ENCODE results near the gene CREBL2.
A peak's percentile ranks its signal among the peaks of the same experiment; 100 is the strongest.
"Not testable (repeated sequence)": the region's sequence is repeated elsewhere in the genome, so short reads cannot be mapped to it uniquely, and the experiment has no call there.

The CREBL2 gene

DNA sequence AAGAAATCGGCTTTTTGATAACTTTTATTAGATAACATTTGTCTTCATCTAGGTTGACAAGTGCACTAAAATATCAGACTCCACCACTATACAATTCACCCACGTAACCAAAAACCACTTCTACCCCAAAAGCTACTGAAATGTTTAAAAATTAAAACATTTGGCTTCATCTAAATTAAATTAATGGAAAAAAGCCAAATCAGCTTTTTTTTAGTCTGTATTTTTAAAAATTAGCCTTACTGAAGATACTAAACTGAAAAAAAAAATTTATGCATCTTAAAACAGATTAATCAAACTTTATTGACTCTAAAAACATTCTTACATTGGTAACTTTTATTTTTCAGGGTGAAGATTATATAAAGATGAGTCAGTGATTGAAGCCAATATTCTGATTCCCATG, 30.0 kb downstream of the CREBL2 start:
- no peak for DNase-seq

DNA sequence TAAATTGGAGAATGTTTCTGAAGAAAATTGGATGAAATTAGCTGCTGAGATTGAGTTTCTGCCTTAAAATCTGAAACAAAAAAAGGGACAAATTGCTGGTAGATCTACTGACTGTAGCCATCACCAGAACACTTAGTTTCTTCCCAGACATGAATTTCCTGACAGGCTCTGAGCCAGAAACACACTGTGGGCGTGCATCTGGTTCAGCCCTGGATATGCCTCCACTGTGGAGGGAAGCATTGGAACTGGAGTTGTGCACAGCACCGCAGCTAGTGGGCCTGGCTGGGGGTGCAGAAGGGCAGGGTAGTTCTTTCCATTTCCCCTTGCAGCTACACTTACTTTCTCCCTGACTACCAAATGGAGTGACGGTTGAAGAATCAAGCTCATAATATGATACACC, 31.2 kb downstream of the CREBL2 start:
- DNase-seq: no peak

DNA sequence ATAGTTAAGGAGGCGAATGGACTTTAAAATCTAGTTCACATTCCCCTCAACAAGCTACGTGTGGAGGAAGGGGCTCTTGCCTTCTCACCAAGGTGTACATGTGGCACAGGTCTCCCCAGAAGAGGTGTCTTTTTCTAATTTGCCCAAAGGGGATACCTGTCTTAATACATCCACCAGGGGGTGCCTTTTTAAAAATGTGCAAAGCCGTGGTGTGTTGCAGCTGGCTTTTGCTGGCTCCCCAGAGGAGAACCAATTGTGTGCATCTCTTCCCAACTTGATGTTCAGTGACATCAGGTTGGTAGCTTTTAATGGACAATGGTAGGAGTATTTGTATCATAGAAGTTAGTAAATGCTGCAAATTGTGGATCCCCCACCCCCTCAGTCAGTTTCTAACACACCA, 33.8 kb downstream of the CREBL2 start:
- peak; percentile 71 for DNase-seq

DNA sequence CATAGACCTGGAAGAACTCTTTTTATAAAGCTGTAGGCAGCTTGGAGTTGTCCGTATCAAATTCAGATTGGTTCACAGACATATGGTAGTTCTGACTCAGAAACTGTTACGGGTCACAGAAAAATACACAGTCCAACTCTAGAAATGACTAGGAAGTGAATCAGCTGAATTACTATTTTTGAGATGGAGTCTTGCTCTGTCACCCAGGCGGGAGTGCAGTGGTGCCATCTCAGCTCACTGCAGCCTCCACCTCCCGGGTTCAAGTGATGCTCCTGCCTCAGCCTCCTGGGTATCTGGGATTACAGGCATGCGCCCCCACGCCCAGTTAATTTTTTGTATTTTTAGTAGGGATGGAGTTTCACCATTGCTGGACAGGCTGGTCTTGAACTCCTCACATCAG, 34.3 kb downstream of the CREBL2 start:
- not testable (repeated sequence) for DNase-seq

DNA sequence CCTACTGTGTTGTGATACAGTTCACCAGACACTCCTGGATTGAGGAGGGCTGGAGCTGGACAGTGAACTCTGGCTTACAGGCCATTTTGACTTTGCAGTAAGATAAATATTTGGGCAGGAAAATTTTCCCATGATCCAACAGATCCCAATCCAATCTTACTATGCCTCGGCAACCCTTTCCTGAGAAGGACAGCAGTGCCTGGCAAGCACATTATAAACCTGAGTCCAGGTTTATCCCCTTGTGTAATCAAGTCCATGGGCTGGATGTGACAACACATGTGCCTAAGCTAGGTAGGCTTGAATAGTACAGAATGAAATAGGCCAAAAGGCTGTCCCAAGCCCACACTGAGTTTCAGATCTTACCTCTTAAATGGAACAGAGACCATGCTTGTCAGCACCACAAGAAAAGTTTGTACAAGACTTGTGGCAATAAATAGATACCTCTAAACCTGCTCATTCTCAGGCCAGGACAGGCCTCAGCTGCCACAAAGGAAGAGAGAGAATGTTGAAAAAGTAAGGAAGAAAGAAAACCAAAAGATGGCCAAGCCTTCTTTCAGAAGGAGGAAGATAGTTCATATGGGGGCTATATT, 34.9 kb downstream of the CREBL2 start:
- DNase-seq: no peak

DNA sequence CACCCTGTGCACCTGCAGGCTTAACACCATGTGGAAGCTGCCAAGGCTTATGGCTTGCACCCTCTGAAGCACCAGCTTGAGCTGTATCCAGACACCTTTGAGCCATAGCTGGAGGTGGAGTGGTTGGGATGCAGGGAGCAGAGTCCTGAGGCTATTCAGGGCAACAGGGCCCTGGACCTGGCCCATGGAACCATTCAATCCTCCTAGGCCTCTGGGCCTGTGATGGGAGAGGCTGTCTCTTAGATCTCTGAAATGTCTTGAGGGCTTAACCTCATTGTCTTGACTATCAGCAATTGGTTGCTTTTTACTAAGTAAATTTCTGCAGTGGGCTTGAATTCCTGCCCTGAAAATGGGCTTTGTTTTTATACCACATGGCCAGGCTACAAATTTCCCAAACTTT, 36.6 kb downstream of the CREBL2 start:
- no peak for DNase-seq

DNA sequence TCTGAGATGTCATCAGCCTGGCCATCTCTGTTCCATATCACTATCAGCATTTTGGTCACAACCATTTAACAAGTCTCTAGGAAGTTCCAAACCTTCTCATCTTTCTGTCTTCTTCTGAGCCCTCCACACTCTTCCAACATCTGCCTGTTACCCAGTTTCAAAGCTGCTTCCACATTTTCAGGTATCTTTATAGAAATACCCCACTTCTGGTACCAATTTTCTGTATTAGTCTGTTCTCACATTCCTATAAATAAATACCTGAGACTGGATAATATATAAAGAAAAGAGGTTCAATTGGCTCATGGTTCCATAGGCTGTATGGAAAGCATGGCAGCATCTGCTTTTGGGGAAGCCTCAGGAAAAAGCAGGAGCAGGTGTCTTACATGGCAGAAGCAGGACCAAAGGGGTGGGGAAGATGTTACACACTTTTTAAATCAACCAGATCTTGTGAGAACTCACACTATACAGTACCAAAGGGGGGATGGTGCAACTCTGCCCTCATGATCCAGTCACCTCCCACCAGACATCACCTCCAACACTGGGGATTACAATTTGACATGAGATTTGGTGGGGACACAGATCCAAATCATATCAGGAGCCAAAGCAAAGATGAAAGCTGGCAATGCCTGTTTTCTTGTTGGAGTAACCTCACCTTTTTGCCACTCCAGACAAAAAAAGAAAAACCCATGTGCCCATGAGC, 37.4 kb downstream of the CREBL2 start:
- DNase-seq: no peak

DNA sequence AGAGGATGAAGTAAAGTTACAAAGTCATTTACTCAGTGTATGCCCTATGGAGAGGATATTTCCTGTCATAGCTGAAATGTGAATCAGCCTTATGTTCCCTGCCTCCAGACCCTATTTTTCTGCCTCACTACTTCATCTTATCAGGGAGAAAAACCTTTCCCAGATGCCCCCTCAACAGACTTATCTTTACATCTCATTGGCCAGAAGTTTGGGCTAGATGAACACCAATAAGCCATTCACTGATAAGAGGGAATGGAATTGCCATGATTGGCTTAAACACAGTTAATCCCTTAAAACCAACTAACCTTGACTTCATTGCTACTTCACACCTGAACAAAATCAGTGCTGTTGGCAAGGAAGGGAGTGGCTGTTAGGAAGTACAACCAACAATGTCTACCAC, 40.1 kb downstream of the CREBL2 start:
- DNase-seq: no peak

DNA sequence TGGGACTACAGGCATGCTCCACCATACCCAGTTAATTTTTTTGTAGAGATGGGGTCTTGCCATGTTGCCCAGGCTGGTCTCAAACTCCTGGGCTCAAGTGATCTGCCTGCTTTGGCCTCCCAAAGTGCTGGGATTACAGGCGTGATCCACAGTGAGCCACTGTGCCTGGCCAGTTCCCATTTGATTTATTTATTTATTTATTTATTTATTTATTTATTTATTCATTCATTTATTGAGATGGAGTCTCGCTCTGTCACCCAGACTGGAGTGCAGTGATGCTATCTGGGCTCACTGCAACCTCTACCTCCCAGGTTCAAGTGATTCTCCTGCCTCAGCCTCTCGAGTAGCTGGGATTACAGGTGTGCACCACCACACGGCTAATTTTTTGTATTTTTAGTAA, 41.0 kb downstream of the CREBL2 start:
- DNase-seq: not testable (repeated sequence)

DNA sequence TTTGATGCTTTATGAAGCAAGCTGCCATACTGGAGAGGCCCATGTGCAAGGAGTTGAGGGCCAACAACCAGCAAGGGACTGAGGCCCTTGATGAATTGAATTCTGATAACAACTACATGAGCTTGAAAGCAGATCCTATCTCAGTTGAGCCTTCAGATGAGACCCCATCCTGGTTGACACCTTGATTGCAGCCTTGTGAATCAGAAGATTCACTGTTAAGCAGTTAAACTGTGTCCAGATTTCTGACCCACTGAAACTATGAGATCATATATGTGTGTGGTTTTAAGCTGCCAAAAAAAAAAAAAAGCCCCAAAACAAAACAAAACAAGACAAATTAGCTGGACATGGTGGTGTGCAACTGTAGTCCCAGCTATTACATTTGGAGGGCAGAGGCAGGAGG, 42.2 kb downstream of the CREBL2 start:
- no peak for DNase-seq

DNA sequence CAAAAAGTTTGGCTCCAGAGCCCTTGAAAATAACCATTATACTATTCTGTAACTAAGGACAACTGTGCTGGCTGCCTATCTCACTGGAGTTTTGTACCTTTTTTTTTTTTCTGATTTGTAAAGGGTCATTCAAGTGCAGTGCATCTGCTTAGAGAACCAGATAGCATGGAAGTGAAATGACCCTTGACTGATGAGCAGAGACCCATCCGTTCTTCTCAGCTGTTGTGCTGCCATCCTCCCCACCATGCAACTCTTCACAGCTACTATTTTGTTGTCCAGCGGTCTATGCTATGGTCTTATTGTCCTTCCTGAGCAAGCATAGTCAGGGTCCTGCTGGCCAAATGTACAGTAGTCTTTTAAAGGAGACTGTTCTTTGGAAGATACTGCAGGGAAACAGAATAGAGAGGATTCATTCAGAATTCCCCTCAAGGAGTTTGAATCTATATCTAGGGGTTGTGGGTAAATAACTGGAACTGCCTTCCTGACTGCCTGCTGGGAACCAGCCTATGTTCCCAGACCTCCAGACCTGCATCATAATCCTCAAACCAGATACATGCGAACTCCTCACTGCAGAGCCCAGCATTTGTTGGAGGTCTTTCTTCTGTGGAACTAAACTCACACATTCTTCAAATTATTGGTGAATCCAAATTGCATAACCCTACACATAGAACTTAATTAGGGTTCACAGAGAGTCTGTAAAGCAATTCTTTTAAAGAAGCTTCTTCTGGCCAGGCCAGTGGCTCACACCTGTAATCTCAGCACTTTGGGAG, 43.2 kb downstream of the CREBL2 start:
- DNase-seq: no peak

DNA sequence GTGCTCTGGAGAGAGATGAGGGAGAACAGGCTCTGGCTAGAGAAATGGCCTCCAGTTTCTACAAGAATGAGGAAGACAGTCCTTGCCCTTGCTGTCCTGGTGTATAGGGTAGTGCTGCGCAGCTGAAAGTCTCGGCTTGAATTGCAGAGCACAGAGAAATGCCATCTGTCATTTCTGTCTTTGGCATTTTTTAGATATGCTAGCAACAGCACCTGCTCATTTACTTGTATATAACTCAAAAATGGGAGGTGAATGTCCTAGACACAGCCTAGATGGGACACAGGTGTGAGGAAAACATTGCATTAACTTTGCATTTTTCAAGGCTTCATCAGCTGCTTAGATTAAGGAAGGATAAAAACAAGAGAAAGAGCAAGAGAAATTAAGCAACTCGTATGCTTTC, 48.5 kb downstream of the CREBL2 start:
- DNase-seq: no peak

DNA sequence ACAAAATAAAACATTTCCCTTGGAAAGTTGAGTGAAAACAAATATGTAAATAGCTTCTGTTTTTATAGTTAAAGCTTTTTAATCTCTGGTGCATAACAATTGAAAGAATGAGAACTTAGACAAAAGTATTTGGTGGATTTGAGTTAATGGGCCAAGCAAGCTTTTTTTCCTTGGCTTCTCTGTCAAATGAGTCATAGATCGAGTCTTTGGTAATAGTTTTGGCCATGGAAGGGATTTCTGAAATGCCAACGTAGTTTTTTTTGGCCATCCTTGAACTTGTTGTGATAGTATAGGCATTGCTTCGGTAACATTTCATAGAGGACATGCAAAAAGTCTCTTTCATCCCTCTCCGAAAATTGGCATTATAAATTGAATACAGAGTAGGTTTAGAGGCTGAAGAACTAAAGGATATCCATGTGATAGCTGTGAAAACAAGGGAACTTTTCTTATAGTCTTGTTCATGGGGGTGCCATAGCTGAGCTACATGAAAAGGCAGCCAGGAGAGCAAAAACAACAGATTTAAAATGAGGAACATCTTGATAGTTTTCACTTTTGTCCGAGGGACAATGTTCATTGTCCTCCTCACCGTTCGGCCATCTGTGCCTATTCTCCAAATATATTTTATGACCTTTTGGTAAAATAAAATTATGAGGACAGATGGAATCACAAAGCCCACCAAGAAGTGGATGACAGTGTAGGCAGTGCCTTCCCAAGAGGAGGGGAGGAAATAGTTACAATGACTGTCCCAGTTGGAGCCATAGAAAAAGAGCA, 49.6 kb downstream of the CREBL2 start:
- DNase-seq: no peak

DNA sequence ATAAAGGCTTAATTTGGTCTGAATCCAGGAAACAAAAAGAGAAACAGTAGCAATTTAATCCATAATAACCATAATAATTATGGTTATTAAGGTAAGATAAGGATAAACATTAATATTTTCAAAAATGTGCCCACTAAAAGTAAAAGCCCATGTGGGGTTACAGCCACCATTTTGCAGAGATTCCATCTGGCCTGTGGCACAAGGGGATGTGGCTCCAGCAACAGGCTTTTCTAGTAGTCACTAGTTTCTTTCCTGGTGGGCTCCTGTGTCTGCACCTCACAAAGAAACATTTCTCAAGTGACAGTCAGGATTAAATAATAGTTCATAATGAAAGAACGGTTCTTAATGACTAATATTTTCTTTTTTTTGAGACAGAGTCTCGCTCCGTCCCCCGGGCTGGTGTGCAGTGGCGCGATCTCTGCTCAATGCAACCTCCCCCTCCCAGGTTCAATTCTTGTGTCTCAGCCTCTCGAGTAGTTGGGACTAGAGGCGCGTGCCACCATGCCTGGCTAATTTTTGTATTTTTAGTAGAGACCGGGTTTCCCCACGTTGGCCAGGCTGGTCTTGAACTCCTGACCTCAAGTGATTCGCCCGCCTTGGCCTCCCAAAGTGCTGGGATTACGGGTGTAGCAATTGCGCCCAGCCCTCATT, 52.1 kb downstream of the CREBL2 start:
- DNase-seq: no peak

DNA sequence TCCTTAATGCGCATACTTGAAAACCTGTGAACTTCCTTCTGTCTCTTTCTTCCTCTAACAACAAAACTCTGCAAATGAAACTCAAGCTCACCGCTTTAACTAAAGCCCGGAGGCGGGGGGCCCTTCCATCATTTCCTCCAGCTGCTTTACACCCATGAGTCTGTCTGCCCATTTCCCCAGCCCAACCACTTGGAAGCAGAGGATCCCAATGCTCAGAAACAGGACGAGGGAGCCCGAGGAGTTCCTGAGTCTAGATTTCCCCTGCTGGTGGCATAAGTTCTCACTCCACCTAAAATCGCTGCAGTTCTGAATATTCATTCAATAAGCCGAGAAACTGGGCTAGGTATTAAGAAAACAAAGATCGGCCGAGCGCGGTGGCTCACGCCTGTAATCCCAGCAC, 53.5 kb downstream of the CREBL2 start:
- no peak for DNase-seq

DNA sequence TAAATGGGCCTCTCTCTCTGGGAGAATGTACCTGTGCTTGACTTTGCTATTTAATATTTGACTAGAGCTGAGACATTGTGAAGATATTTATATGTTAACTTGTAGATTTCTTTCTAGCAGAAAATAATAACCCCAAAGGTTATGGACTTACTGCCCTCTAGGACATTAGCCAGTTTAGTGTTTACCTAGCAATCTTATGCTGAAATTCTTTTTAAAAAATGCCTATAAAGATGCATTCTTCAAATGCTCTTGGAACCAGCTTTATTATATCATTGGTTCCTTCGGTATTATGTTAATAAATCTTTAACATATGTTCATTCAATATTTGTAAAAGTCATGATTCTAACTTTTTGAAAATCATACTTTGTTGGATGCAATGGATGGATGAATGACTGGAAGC, 56.3 kb downstream of the CREBL2 start:
- no peak for DNase-seq

DNA sequence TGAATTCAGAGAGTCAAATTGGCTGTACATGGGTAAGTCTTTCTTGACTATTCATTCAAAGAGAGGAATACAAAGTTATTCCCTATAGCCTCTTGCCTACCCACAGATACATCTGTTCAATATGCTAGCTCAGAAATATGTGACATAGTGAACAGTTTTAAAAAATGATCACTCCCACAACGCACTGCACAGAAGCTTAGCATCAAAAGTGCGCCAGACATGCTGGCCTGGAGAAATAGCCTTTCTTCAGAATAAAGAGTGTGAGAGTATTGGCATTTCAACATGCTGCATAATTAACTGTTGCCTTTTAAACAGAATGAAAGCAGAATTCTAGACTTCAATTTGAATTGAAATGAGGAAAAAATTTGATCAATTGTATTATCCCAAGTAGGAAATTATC, 57.3 kb downstream of the CREBL2 start:
- no peak for DNase-seq

DNA sequence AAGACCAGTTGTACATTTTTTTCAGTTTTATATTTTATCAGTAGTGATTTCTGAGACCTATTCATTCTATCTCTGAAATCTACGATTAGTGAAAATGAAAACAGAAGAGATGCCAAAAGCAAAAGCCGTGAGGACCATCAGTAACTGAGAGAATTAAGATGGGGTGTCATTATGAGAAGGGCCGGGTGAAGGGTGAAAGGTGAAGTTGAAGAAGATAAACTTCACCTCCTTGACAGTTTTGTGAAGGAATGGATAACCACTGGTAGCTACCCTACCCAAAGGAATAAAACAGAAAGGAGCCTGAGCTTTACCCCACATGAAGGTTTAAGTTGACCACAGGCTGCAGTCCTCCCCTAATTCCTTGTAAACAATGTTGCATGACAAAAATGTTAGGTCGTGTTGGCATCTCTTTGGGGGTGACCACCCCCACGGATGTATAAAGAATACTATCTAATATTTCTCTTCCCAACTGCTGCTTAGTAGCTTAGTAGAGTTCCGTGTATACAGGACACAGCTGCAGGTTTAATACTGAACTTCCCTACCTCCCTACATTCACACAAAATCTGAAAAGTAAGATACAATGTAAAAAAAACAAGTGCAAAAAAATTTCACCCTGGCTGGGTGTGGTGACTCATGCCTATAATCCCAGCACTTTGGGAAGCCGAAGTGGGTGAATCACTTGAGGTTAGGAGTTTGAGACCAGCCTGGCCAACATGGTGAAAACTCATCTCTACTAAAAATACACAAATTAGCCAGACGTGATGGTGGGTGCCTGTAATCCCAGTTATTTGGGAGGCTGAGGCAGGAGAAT, 60.4 kb downstream of the CREBL2 start:
- DNase-seq: no peak

DNA sequence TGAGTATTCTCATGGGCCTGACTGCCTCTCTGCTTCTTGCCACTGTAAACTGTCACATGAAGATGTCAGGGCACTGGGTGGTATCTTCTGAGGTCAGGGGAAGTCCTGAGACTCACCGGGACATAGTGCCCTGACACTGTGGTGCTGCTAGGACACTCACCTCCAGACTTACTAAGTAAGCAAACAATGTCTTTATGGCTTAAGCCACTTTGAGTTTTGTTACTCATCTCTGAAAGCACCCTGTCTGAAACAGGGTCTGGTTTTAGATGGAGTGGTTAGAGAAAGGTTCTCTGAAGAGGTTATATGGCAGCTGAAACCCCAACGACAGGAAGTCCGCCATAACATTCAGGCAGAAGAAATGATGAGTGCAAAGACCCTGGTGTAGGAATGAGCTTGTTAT, 61.6 kb downstream of the CREBL2 start:
- no peak for DNase-seq

DNA sequence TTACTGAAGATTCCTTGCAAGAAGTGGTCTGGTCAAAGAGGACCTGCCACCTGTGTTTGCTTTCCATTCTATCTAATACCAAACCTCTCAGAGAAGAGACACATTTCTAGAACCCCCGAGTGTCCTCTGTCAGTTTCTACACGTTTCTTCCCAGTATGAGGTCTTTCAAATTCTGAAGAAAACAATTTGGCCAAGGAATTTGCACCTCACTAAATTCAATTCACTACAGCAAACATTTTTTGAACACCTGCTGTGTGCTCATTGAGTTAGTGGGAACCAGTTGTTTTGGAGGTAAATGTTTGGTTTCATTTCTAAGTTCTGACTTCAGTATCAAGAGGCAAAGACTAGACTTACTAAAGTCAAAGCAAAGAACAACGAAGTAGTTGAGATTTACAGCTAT, 64.9 kb downstream of the CREBL2 start:
- no peak for DNase-seq

DNA sequence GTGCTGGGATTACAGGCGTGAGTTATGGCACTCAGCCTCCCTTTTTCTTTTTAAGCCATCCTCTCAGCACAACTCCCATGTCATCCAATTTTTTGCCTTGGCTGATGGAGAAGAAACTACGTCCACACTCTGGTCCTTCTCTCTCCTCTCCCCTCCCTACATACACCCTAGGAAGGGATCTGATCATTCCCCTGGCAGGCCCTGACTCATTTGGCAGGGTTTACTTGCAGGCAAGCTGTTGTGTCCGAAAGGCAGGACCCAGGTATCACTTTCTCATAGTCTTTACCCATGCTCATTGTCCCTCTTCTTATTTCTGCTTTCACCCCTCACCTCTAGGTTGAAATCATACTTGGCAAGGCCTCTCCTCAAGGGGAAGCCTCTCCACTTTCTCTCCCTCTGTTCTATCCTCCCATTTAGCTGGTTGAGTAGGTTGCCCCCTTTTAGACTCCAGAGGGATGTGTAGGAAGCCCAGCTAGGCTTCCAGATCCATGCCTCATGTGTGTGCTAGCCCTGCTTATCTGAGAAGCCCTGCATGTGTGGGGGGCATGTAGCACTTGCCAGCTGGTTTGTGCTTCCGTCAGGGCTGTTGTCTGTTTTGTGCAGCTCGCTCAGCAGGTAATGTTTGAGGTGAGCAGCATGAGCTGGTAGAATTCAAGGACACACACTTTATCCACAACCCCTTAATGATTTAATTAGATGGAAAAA, 69.5 kb downstream of the CREBL2 start:
- DNase-seq: no peak

DNA sequence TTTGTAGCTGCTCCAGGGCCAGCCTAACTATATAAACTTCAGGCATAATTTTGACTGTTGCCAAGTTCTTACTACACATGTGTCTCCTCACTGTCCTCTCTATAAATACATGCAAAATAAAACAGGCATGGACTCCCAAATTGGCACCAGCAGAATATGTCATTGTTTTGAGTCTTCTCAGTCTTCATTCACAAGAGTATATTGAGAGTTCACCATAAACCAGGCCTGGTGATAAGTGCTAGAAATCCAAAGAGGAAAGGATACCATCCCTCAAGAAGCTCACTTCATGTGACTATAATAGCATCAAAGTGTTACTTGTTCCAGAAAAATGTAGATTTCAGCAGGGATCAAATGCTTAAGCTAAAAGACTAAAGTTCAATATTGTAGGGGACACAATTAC, 70.6 kb downstream of the CREBL2 start:
- no peak for DNase-seq
